Keratinocyte (primary cell): ENCODE data around the gene NPFFR1. TPM values are rescaled to one million over a fixed set of nuclear protein-coding genes. Genes with fewer than 3 reads are reported as not detected.

Experiments
- DNase-seq: peaks from one replicate; pipeline ENCODE4 v3.0.0-alpha.2; 2011; ENCODE audit warnings: low read depth, missing footprints, low spot score
- FAIRE-seq: peaks from 2 replicates; lab custom pipeline; 2011; peaks lifted over from hg19 to GRCh38; lab: Jason Lieb, UNC
- H2AFZ ChIP-seq: 2 replicates; pipeline ENCODE4 v1.6.0; 2012; ENCODE audit warnings: low read length, control low read depth, inconsistent platforms; ENCODE audit not compliant: control insufficient read depth
- H3K27ac ChIP-seq: 2 replicates; pipeline ENCODE4 v1.5.1; 2011; ENCODE audit warnings: low read length; ENCODE audit not compliant: control insufficient read depth, insufficient read depth
- H3K27me3 ChIP-seq: 3 replicates; pipeline ENCODE4 v1.6.0; 2011; ENCODE audit warnings: low read length; ENCODE audit not compliant: control insufficient read depth, insufficient read depth; ENCODE audit errors: extremely low read depth
- H3K36me3 ChIP-seq, 2 experiments: 2 replicates in 1 of 2; 3 replicates in 1 of 2; pipeline ENCODE4 v1.5.1; 2011; ENCODE audit warnings: low read length in 2 of 2, mild to moderate bottlenecking in 1 of 2; ENCODE audit not compliant: control insufficient read depth in 2 of 2, insufficient read depth in 2 of 2; ENCODE audit errors: extremely low read depth in 1 of 2
- H3K4me1 ChIP-seq: 3 replicates; pipeline ENCODE4 v1.5.1; 2011; ENCODE audit warnings: low read length; ENCODE audit not compliant: control insufficient read depth, insufficient read depth; ENCODE audit errors: extremely low read depth
- H3K4me2 ChIP-seq: 3 replicates; pipeline ENCODE4 v1.6.0; 2011; ENCODE audit warnings: low read depth, low read length; ENCODE audit not compliant: control insufficient read depth, insufficient read depth; ENCODE audit errors: extremely low read depth
- H3K4me3 ChIP-seq, 3 experiments: fragments of 200-600 bp in 1 of 3; sonication (generic) in 1 of 3; 2 replicates in 2 of 3; 3 replicates in 1 of 3; pipeline ENCODE4 v1.5.1; 2011 to 2016; ENCODE audit warnings: low read length in 3 of 3, mild to moderate bottlenecking in 3 of 3, control low read depth in 2 of 3, inconsistent platforms in 1 of 3, low read depth in 1 of 3, mixed read lengths in 1 of 3, mixed run types in 1 of 3, moderate library complexity in 1 of 3; ENCODE audit not compliant: control insufficient read depth in 2 of 3, insufficient read depth in 2 of 3; ENCODE audit errors: extremely low read depth in 1 of 3
- H3K79me2 ChIP-seq: 2 replicates; pipeline ENCODE4 v1.6.0; 2012; ENCODE audit warnings: low read length; ENCODE audit not compliant: control insufficient read depth, insufficient read depth
- H3K9ac ChIP-seq: 3 replicates; pipeline ENCODE4 v1.6.0; 2011; ENCODE audit warnings: low read length; ENCODE audit not compliant: control insufficient read depth, insufficient read depth; ENCODE audit errors: extremely low read depth
- H3K9me1 ChIP-seq: 3 replicates; pipeline ENCODE4 v1.6.0; 2011; ENCODE audit warnings: low read length; ENCODE audit not compliant: control insufficient read depth, insufficient read depth; ENCODE audit errors: extremely low read depth
- H3K9me3 ChIP-seq: 2 replicates; pipeline ENCODE4 v1.5.1; 2012; ENCODE audit warnings: low read depth, low read length; ENCODE audit not compliant: control insufficient read depth
- H4K20me1 ChIP-seq: 3 replicates; pipeline ENCODE4 v1.6.0; 2011; ENCODE audit warnings: low read length; ENCODE audit not compliant: control insufficient read depth, insufficient read depth; ENCODE audit errors: extremely low read depth
- EZH2 ChIP-seq: IDR thresholded peaks from one replicate; pipeline ENCODE4 v1.6.1; 2012; ENCODE audit warnings: inconsistent platforms, mild to moderate bottlenecking, low read length, moderate library complexity
- dilution Hi-C: fragments of 300-500 bp; cut with MboI; formaldehyde crosslinking; loops from one replicate; pipeline ENCODE4 v1.7.0; 2020; ENCODE audit warnings: low sequenced_read_pairs; ENCODE audit not compliant: extremely low pct_ligation_motif_present
- polyA plus RNA-seq, 5 experiments: library from polyadenylated mRNA; depleted of rRNA in 3 of 5; stranded (reverse) in 3 of 5; stranded (forward) in 1 of 5; unstranded in 1 of 5; fragments of >200 nt; gene quantifications; 1 replicate in 1 of 5; 2 replicates in 3 of 5; 3 replicates in 1 of 5; pipeline versions ENCODE4 v1.2.1 to v1.2.3, GENCODE V29; 2011 to 2012; ENCODE audit warnings: missing spikeins in 2 of 5, low read depth in 1 of 5, low replicate concordance in 1 of 5
- TF ChIP-seq, protein P1 (sequence below), 3 experiments: IDR thresholded peaks in 1 of 3; conservative IDR thresholded peaks in 1 of 3; optimal IDR thresholded peaks in 1 of 3; 2 replicates in 2 of 3; 3 replicates in 1 of 3; pipeline versions ENCODE3 to v1.5.1; 2011; ENCODE audit warnings: low read length in 3 of 3, mild to moderate bottlenecking in 3 of 3, moderate library complexity in 2 of 3, control low read depth in 1 of 3, inconsistent platforms in 1 of 3; ENCODE audit not compliant: insufficient read depth in 2 of 3; ENCODE audit errors: extremely low read depth in 1 of 3

The NPFFR1 gene
- polyA plus RNA-seq, 1 donor (not counting 4 experiments of a cell fraction or from before 2014, with no cell fraction given): not detected

DNA sequence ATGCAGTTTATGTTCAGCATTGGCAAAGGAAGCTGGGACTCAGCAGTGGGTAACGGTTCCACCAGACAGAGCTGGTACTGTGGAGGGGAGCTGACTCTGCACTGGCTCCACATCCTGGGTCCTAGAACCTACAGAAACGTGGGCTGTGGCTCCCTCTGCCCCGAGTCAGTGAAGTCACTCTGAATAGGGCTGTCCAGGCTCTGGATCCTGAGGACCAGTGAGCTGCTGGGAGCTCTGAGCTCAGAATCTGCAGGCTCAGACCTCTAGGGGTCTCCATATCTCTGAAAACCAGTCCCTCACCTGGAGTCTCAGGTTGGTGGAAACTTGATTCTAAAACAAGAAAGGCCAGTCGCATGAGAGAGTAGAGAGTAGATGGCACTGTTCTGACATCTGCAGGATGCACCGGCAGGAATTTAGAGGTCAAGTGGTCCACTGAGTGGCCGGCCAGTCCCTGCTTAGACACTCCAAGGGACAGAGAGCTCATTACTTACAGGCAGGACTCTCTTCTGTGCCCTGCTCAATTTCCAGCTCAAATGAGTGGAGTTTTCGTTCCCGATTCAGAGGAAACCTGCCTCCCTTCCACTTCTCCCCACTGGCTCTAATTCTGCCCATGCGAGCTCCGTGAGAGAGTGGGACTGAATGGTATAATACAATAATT, 18.6 kb downstream of the NPFFR1 start:
- Histone ChIP-seq H4K20me1 (no peaks in the 10 kb centered on the region), H3K79me2 (no peaks in the 10 kb centered on the region), H3K9me1 (peaks cover 2% of the 10 kb centered on the region), H3K27me3 (no peaks in the 10 kb centered on the region), H3K9me3 (peaks cover 3% of the 10 kb centered on the region), H2AFZ (no peak overlapping the region), H3K9ac (no peak overlapping the region), H3K4me2 (no peak overlapping the region), H3K4me3 (no peak overlapping the region), H3K27ac (no peak overlapping the region), H3K36me3 (no peaks in the 10 kb centered on the region), H3K4me1 (peaks cover 22% of the 10 kb centered on the region)
- dilution Hi-C loops: no loop called here
- FAIRE-seq: no peak
- DNase-seq: no peak
- no peak for TF ChIP-seq EZH2
- TF ChIP-seq, protein P1, sequence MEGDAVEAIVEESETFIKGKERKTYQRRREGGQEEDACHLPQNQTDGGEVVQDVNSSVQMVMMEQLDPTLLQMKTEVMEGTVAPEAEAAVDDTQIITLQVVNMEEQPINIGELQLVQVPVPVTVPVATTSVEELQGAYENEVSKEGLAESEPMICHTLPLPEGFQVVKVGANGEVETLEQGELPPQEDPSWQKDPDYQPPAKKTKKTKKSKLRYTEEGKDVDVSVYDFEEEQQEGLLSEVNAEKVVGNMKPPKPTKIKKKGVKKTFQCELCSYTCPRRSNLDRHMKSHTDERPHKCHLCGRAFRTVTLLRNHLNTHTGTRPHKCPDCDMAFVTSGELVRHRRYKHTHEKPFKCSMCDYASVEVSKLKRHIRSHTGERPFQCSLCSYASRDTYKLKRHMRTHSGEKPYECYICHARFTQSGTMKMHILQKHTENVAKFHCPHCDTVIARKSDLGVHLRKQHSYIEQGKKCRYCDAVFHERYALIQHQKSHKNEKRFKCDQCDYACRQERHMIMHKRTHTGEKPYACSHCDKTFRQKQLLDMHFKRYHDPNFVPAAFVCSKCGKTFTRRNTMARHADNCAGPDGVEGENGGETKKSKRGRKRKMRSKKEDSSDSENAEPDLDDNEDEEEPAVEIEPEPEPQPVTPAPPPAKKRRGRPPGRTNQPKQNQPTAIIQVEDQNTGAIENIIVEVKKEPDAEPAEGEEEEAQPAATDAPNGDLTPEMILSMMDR (optimal IDR thresholded peaks at IDR 0.05 in 1 of 3, IDR thresholded peaks at IDR 0.05 in 1 of 3, conservative IDR thresholded peaks at IDR 0.05 in 1 of 3; ENCODE audit: extremely low read depth in 1 of 3, insufficient read depth in 2 of 3, low read length in 3 of 3): peak; percentile 24 to 45 (median 29)

GRCh38 chr10:70260734-70261133, 23.1 kb downstream of the NPFFR1 start:
- peaks cover 5% of the 10 kb centered on the region for H3K4me1 ChIP-seq
- H3K9me3 ChIP-seq: peaks cover 3% of the 10 kb centered on the region
- H3K4me3 ChIP-seq: no peak overlapping the region
- no peak for FAIRE-seq
- TF ChIP-seq, protein P1 (optimal IDR thresholded peaks at IDR 0.05 in 1 of 3, IDR thresholded peaks at IDR 0.05 in 1 of 3, conservative IDR thresholded peaks at IDR 0.05 in 1 of 3; ENCODE audit: extremely low read depth in 1 of 3, insufficient read depth in 2 of 3, low read length in 3 of 3): no peak
- TF ChIP-seq EZH2: no peak
- no peaks in the 10 kb centered on the region for H3K79me2 ChIP-seq
- no peaks in the 10 kb centered on the region for H4K20me1 ChIP-seq
- no peak overlapping the region for H3K27ac ChIP-seq
- no peaks in the 10 kb centered on the region for H3K36me3 ChIP-seq
- H3K4me2 ChIP-seq: no peak overlapping the region
- H3K9me1 ChIP-seq: no peaks in the 10 kb centered on the region
- dilution Hi-C loops: no loop called here
- H3K27me3 ChIP-seq: no peaks in the 10 kb centered on the region
- no peak overlapping the region for H3K9ac ChIP-seq
- H2AFZ ChIP-seq: no peak overlapping the region
- no peak for DNase-seq
